Small intestine (tissue), 7 donors: ENCODE data around the gene SLC12A3. TPM values are rescaled to one million over a fixed set of nuclear protein-coding genes. Genes with fewer than 3 reads are reported as not detected.

Source experiments
- DNase-seq, 2 donors: peaks; one replicate each; pipeline versions ENCODE4 v3.0.0 to v3.0.0-alpha.2; 2013
- FAIRE-seq: peaks from 2 replicates; lab custom pipeline; 2012; peaks lifted over from hg19 to GRCh38; lab: Jason Lieb, UNC
- H3K27ac ChIP-seq, 3 donors: one replicate each; pipeline ENCODE4 v1.5.1; 2013; ENCODE audit warnings: low read length in 2 of 3, mild to moderate bottlenecking in 2 of 3, control low read depth in 1 of 3, inconsistent platforms in 1 of 3, low read depth in 1 of 3, moderate library complexity in 1 of 3
- H3K27me3 ChIP-seq, 3 donors: one replicate each; pipeline ENCODE4 v1.6.1; 2013; ENCODE audit warnings: low read length in 3 of 3, inconsistent platforms in 1 of 3; ENCODE audit not compliant: control insufficient read depth in 3 of 3, insufficient read depth in 3 of 3
- H3K36me3 ChIP-seq, 3 donors: one replicate each; pipeline ENCODE4 v1.6.1; 2013; ENCODE audit warnings: low read length in 3 of 3, inconsistent platforms in 1 of 3, low read depth in 1 of 3, mild to moderate bottlenecking in 1 of 3, moderate library complexity in 1 of 3; ENCODE audit not compliant: control insufficient read depth in 3 of 3, insufficient read depth in 2 of 3
- H3K4me1 ChIP-seq, 3 donors: one replicate each; pipeline ENCODE4 v1.6.1; 2013; ENCODE audit warnings: low read length in 2 of 3, inconsistent platforms in 1 of 3, low read depth in 1 of 3, mild to moderate bottlenecking in 1 of 3, moderate library complexity in 1 of 3; ENCODE audit not compliant: control insufficient read depth in 3 of 3, insufficient read depth in 2 of 3
- H3K4me3 ChIP-seq, 3 donors: one replicate each; pipeline ENCODE4 v1.5.1; 2013; ENCODE audit warnings: low read length in 3 of 3, control low read depth in 1 of 3, inconsistent platforms in 1 of 3, low read depth in 1 of 3, mild to moderate bottlenecking in 1 of 3, moderate library complexity in 1 of 3
- H3K9me3 ChIP-seq, 2 donors: one replicate each; pipeline ENCODE4 v1.6.1; 2013; ENCODE audit warnings: low read depth in 1 of 2, low read length in 1 of 2; ENCODE audit not compliant: control insufficient read depth in 2 of 2, insufficient read depth in 1 of 2
- WGBS, 3 donors: extraction: QIAGEN DNeasy Blood & Tissue Kit; methylation state at CpG; one replicate each; pipeline ENCODE4 v1.1.7; 2013; 5-methylcytosine and 5-hydroxymethylcytosine counted together
- polyA plus RNA-seq, 4 donors: library from polyadenylated mRNA; stranded (reverse) in 3 of 4; unstranded in 1 of 4; fragments of 200-250 nt in 3 of 4; fragments of 120-200 nt in 1 of 4; gene quantifications; one replicate each; pipeline versions ENCODE4 v1.2.1 to v1.2.3, GENCODE V29; 2013
- donor health status: healthy with polysubstance abuse.
- donor health status: control.
- donor health status: control.
- donor health status: Bipolar disorder and iron deficiency.
- donor health status: healthy.

Gene SLC12A3
- polyA plus RNA-seq, 4 donors = 0.04 TPM; not detected in 2

- Histone ChIP-seq H3K27ac (peak overlapping the region in 1 of 3 donors; percentile 56), H3K9me3 (peaks cover 0 to 3% of the 10 kb centered on the region in 2 donors), H3K27me3 (no peaks in the 10 kb centered on the region), H3K4me1 (peaks cover 0 to 16% (median 2%) of the 10 kb centered on the region in 3 donors), H3K4me3 (no peak overlapping the region), H3K36me3 (no peaks in the 10 kb centered on the region)
- no peak for DNase-seq
- 67 to 82% (median 78%) methylated on average over 22 of the region's 22 CpGs for WGBS, 3 donors
- no peak for FAIRE-seq
Measured at GRCh38 chr16:56911771-56912571, 47.0 kb downstream of the SLC12A3 start.

GRCh38 chr16:56912746-56913708, 48.0 kb downstream of the SLC12A3 start:
- no peaks in the 10 kb centered on the region for H3K27me3 ChIP-seq
- WGBS, 3 donors = 12 to 55% (median 41%) methylated on average over 18 of the region's 18 CpGs
- peak overlapping the region in 1 of 3 donors; percentile 2 for H3K27ac ChIP-seq
- no peak overlapping the region for H3K4me3 ChIP-seq
- no peaks in the 10 kb centered on the region for H3K9me3 ChIP-seq
- no peaks in the 10 kb centered on the region for H3K36me3 ChIP-seq
- DNase-seq (peak; percentile 37 to 64), FAIRE-seq (no peak)
- H3K4me1 ChIP-seq = peaks cover 0 to 16% (median 2%) of the 10 kb centered on the region in 3 donors

DNA sequence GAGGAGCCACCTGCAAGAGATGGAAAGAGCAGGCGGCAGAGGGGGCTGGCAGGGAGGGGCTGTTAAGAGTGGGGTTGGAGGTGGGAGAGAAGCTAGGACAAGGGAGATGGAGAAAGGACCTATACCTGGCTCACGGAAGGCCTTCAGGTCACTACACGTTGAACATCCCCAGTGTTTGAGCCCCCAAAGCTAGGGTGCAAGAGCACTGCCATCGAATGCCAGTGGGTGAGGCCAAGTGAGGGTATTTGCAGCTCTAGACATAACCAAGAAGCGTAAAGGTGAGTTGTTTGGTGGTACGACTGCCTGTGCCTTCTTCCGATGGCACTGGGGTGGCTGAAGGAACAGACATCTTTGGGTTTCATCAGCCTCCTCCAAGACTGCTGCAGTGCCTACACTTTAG, 49.9 kb downstream of the SLC12A3 start:
- Histone ChIP-seq H3K36me3 (no peaks in the 10 kb centered on the region), H3K4me3 (no peak overlapping the region), H3K27me3 (no peaks in the 10 kb centered on the region), H3K4me1 (peaks cover 0 to 15% (median under 1%) of the 10 kb centered on the region in 3 donors), H3K27ac (peak overlapping the region in 1 of 3 donors; percentile 59), H3K9me3 (no peaks in the 10 kb centered on the region)
- DNase-seq = no peak
- FAIRE-seq = no peak
- 82 to 94% (median 83%) methylated on average over 7 of the region's 7 CpGs for WGBS, 3 donors

DNA sequence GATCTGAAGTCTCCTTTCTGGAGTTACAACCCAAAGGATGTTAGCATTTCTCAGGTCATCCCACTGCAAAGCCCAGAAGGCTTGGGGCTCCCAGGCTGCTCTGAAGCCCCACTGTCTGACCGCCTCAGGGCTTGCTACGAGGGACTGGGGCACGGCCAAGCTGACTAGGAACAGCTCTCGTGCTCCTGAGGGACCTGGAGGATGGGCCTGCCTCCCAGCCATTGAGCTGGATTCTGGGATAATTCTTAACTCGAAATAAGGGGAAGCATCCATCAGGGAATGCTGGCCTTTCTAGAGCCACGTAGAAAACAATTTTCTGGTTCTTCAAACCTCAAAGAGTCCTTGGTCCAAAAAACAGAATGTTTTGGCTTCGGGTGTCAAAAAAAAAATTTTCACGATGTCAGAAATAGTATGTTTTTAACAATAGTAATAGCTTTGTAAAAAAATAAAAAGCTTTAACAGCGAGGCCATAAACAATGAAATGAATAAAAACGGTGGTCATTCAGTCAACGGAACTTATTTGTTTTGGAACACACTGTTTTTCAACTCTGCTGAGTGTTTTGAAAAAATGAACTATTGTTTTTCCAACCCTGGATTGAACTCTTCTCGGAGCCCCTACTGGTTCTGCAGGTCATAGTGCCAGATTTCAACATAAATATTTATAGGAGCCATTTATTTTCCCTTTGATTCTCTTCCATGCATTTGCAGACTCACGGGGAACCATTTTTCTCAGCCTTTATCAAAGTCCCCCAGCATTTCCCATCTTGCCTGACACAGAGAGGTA, 50.5 kb downstream of the SLC12A3 start:
- 68 to 90% (median 81%) methylated on average over 13 of the region's 13 CpGs for WGBS, 3 donors
- no peaks in the 10 kb centered on the region for H3K9me3 ChIP-seq
- no peak overlapping the region for H3K4me3 ChIP-seq
- DNase-seq = no peak
- peak overlapping the region in 1 of 3 donors; percentile 94 for H3K27ac ChIP-seq
- peaks cover 0 to 15% (median 0%) of the 10 kb centered on the region in 3 donors for H3K4me1 ChIP-seq
- H3K36me3 ChIP-seq = no peaks in the 10 kb centered on the region
- FAIRE-seq = no peak
- no peaks in the 10 kb centered on the region for H3K27me3 ChIP-seq

- no peaks in the 10 kb centered on the region for H3K36me3 ChIP-seq
- DNase-seq (no peak), FAIRE-seq (no peak)
- no peaks in the 10 kb centered on the region for H3K27me3 ChIP-seq
- no peak overlapping the region for H3K4me3 ChIP-seq
- no peaks in the 10 kb centered on the region for H3K9me3 ChIP-seq
- peaks cover 0 to 15% (median 0%) of the 10 kb centered on the region in 3 donors for H3K4me1 ChIP-seq
- peak overlapping the region in 2 of 3 donors; percentile 43 to 94 for H3K27ac ChIP-seq
- 44 to 86% (median 60%) methylated on average over 5 of the region's 5 CpGs for WGBS, 3 donors
Measured at GRCh38 chr16:56916571-56917403, 51.8 kb downstream of the SLC12A3 start.

DNA sequence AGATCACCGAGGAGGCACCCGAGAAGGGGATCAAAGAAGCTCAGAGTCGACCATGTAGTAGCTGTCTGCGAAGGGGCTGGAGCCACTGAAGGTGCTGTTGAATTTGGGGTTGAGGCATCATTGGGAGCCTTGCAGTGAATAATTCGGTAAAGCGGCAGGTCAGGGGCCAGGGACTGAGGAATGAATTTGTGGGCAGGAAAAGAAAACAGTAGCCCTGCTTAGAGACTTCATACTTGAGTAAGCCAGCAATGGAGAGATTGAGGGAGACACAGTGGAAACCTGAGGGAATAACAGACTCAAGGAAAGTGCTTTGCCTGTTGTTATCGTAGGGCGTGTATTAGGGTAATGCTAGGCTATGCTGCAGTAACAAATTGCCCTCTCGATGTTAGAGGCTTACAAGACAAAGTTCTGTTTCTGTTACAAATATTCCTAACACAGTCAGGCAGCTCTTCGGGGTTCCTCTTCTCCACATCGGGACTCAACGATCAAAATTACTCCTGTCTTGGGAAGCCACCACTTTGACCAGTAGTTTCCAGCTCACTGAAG, 53.5 kb downstream of the SLC12A3 start:
- no peak for DNase-seq
- Histone ChIP-seq H3K36me3 (no peaks in the 10 kb centered on the region), H3K4me3 (no peak overlapping the region), H3K27ac (peak overlapping the region in 1 of 3 donors; percentile 7), H3K27me3 (no peaks in the 10 kb centered on the region), H3K4me1 (peaks cover 0 to 13% (median 0%) of the 10 kb centered on the region in 3 donors), H3K9me3 (no peaks in the 10 kb centered on the region)
- no peak for FAIRE-seq
- 86 to 92% (median 88%) methylated on average over 12 of the region's 12 CpGs for WGBS, 3 donors

DNA sequence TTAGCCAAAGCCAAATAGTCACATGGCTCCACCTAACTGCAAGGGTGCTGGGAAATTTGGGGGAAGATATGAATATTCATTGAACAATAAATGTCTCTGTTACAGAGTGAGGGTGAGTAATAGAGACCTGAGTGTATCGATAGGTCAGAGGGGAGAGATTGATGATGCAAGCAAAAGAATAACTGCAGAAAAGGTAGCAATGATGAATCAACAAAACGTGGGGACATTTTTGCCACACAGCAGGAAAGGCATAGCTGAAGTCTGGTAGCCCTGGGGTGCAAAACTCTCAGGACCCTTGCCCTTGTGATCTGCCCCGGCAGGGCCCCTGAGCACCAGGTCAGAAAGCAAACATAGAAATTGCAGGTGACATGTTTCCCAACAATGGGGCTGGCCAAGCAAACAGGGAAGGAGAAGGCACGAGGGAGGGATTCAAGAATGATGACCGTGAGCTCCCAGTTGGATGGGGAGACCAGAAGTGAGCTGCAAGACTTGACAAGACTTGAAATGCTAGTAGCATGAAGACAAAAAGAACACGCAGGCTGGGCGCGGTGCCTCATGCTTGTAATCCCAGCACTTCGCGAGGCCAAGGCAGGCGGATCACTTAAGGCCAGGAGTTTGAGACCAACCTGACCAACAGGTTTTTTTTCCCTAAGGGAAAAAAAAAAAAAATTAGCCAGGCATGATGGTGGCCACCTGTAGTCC, 54.2 kb downstream of the SLC12A3 start:
- 67 to 78% (median 72%) methylated on average over 11 of the region's 11 CpGs for WGBS, 3 donors
- Histone ChIP-seq H3K27ac (no peak overlapping the region), H3K36me3 (no peaks in the 10 kb centered on the region), H3K4me1 (peaks cover 0 to 13% (median 0%) of the 10 kb centered on the region in 3 donors), H3K27me3 (no peaks in the 10 kb centered on the region), H3K4me3 (no peak overlapping the region), H3K9me3 (no peaks in the 10 kb centered on the region)
- FAIRE-seq = no peak
- DNase-seq = peak in 1 of 2 donors; percentile 68
